CD4-positive, alpha-beta T cell treated with Interleukin-1 beta for 1 hour (primary cell): ENCODE measurements around the gene KCNV2.
A peak's percentile ranks its signal among the peaks of the same experiment; 100 is the strongest.

Experiments
- DNase-seq, 2 donors: peaks; one replicate each; pipeline ENCODE4 v3.0.0-alpha.2; 2020 to 2022

The KCNV2 gene

DNA sequence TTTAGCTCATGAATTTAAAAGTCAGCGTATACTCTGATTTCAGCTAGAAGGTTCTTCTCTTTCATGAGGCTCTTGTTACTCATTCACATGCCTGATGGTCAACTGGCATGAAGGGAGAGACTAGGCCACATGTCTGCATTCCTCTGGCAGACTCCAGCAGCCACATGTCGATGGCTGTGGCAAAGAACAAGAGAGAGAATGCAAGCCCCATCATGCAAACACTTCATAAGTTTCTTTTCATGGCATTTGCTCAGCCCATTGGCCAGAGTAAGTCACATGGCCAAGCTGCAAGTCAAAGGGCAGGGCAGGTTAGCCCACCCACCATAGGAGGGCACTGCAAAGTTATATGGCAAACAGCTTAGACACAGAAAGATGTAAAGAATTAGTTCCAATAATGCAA is 5.4 kb downstream of the KCNV2 start:
- DNase-seq, result no peak

DNA sequence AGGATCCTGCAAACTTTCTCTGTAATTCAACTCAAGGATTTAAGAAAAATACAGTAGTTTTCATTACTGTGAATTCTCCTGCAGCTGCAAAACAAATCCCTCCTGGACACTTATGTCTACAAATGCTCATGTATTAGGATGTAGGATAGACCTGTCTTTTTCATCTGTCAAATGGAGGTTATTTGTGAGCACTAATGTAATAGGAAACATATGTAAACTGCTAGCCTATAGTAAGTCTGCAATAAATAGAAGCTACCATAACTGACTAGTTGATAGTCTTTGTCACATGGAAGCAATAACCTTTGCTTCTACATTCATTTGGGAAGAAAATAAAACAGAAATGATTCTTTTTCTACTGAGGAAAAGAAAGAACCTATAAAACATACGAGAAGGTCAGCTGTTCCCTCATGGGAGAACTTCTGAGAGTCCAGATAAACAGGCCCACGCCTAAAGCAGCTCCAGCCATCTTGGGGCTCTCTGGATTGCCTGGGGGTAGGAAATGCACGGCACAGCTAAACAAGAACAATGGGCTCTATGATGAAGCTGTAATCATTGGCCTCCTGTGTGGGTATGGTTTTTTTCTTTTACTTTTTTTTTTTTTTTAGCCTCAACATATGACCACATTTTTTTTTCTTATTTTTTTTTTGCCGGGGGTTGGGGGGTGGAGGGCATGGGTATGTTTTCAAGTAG is 6.2 kb downstream of the KCNV2 start:
- no peak for DNase-seq

DNA sequence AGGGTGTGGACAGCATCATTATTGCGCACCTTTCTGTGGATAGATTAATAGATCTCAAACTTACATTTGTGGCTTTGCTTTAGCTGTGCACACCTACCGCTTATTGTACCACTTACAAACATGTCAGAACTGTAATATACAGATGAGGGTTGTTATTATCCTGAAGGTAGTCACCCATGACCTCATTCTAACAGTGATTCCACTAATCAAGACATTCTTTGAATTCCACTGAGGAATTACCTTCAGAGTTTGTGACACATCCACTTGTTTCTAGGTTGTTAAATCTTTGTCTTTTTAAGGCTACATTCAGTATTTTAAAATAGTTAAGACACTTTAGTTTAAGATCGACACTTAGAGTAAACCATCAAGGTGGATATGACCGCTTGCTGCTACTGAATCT is 7.8 kb downstream of the KCNV2 start:
- DNase-seq, result no peak

DNA sequence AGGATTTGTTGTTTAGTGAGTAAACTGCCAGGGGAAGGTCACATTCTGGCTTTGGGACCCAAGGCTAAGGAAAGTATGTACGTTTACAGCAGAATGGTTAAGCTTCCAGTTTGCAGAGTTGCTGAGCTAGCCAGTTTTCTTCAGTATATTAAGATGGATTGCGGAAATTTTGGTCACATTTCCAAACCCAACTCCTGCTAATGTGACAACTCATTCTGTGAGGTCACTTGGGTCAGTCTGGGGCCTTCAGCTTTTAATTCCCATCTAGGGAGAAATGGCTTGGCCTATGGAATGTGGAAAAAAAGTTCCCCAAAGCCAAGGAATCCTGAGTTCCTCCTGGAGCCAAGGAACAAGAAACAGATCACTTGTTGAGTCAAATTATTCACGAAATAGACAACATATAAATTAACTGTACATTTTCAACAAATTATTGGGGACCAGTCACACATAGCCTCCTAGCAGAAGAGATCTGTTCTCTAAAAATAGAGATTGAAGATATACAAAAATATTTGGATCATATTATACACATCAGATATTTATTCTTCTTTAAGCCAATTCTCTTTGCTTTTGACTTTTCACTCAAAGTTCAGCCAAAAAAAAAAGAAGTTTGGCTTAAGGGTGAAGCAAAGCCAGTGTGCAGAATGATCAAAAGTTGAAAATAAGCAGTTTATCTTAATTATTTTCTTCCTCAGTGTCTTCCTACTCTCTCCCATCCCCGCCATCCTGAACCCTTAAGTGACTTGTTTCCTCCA is 8.8 kb downstream of the KCNV2 start:
- DNase-seq, result no peak

DNA sequence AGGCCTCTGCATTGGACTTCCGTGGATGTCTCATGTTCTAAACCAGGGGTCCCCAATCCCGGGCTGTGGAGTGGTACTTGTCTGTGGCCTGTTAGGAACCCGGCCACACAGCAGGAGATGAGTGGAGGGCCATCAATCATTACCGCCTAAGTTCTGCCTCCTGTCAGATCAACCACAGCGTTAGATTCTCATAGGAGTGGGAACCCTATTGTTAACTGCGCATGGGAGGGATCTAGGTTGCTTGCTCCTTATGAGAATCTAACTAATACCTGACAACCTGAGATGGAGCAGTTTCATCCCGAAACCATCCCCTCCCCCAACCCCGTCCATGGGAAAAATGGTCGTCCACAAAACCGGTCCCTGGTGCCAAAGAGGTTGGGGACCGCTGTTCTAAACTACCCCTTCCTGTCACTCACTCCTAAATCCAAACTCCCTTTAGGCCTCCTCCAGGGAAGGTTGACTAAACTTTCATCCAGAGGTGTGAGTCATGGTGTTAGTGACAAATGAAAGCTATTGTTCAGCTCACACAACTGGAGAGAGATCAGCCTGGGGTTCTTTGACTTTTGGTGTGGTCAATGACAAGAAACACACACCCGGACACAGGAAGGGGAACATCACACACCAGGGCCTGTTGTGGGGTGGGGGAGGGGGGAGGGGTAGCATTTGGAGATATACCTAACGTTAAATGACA is 9.5 kb downstream of the KCNV2 start:
- no peak for DNase-seq

DNA sequence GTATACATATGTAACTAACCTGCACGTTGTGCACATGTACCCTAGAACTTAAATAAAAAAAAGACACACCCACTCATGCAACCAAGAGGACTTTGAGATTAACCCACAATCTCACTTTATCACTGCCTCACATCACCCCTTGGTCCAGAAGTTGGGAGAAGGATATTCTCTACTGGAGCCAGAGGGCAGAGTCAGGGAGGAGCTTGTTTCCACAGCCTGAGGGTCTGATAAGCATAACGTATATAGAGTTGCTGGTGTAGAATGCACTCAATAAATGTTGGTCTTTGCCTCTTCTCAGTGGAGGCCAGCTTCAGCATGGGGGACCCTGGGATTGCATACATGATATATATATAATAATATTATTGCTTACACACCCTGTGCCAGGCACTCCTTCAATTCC is 10.1 kb downstream of the KCNV2 start:
- DNase-seq, result no peak

DNA sequence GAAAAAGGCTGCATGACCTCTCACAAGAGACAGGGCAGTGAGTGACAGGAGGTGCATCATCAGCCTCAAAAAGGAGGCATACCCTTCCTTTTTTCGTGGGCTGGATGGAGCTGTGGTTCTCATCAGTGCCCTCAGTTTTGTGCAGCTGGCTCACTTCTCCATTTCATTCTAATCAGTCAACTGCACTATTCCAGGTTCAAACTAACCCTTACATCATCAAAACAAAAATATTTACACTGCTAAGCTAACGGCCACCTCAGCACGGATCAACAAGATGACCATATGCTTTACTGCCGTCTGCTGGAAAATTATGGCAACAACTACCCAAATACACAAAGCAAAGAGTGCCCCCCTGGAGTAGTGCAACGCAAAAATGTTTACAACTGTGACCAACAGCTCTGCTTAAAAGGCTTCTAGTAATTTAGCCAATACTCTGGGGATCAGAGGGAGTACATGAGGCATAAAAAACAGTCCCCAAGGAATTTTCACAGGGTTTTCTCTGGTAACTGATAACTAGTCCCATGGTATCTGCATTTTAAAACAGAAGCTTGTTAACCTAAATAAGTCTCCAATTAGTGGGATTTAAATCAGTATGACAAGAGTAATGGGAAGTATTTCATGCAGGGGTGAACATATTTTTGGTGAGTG is 10.8 kb downstream of the KCNV2 start:
- DNase-seq, result peak in 1 of 2 donors; percentile 3

DNA sequence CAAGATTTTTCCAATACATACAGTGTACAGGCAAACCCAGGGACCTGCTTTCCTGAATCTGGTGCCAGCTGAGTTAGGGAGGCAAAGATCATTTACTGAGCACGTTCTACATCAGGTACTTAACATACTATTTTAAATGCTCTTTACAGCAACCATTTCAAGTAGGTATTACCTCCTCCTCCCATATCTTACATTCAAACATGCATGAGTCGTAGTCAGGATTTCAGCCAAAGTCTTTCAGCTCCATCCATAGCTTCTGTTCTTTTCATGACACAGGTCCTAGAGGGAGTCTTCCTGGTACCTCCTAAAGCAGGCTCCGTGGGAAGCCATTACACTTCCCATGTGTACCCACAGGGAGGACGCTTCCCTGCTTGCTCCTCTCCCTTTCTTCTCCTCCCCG is 11.7 kb downstream of the KCNV2 start:
- DNase-seq, result no peak

DNA sequence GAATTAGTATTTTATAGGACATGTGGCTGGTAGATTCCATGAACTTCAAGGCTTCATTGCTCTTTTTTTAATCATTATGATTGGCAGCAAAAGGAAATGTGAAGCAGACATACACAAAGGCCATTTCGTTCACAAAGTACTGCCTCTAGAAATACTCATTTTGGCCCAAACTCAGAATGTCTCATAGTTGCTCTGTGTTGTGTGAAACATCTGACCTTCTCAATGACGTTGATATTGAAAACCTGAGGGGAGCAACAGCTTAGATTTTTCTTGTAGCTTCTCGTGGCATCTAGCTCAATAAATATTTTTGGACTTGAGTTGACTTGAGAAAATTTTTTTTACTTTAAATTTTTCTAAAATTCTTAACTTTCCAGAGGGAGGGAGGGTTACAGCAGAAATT is 12.4 kb downstream of the KCNV2 start:
- DNase-seq, result no peak

DNA sequence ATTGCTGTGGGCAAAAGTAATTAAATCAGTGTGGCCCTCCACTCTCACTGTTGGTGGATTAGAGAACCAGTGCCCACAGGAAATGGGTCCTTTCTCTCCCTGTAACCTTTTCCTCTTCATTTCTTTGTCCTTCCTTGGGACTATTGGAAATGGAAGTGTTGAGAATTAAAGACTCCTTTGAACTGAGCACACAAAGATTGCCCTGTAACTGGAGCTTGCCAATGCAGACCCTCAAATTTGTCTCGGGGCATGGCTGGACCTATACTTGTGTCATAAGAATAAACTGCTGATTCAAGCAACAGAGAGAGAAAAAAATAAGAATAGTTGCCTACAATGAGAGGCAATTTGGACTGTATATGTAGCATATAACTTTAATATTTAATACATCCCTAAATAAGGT is 13.7 kb downstream of the KCNV2 start:
- DNase-seq, result no peak

DNA sequence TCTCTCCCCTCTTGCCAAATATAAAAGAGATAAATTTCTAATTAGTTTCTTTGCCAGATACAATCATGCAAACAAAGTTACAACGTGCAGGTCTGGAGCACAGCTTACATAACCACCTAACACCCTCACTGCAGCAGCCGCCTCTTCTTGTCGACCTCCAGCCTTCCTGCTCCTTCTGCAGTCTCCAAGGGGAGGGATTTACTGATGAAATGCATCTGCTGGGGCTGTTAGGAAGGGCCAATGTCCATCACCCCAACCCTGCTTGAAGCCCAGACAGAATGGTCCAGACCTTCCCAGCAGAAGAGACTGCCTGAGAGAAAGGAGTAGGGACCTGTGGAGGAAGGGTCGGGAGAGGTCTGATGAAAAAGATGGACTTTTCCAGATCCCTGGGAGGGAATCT is 15.2 kb downstream of the KCNV2 start:
- no peak for DNase-seq

DNA sequence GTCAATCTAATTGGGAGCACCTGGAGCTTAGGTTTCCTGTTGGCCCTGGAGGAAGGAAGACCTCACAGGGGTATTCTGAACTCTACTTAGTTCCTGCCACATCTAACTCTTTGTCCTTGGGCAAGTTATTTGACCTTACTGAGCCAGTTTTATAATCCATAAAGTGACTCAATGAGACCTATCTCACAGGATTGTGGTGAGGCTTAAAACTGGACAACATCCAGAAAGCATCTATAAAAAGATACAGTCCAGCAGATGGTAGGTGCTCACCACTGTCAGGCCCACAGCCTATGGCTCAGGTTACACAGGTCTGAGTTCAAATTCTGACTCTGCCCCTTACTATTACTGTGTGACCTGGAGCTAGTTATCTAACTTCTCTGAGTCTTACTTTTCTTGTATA is 23.3 kb downstream of the KCNV2 start:
- DNase-seq, result no peak

DNA sequence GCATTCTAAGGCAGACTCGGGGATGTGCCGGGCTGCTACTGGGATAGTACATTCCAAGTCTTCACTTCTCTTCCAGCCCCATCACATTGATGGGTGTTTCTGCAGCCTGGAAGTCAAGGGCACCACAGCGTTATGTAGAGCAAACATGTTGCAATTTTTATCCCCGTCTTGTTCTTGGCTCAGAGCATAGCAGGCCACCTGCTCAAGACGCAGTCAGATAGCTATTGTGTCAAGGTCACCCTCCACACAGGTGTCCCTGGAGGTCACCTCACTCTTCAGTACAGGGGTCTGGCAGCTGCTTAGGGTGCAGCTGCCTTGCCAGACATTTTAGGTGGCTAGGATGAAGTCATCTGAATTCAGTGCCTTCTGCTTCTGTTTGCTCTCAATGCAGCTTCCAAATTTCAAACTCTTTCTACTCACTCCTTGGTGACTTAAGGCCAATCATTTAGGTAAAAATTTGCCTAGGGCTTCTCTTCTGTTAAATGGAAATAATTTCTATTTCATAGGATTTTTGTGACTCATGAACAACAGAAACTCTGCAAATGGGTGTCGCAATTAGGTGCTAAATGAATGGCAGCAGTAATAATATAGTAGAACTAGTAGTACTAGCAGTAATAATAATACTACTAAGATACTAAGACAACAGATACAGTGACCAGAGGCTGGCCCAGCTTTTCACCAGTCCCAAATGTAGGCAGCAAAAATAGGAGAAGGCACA is 24.3 kb downstream of the KCNV2 start:
- DNase-seq, result no peak

DNA sequence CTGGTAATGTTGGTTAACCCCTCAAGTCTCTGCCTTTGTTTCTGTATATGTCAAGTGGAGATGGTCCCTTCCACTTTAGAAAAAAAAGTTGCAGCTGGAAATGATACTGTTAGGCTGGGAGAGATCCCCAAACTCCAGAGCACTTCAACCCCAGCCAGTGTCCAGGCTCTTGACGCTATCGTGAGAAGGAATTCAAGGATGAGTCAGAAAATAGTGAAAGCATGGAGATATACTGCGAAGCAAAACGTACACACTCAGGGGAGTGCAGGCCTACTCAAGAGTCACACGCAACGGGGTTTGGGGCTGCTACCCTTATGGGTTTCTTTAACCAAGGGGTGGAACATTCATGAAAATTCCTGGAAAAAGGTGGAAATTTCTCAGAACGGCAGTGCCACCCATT is 24.9 kb downstream of the KCNV2 start:
- no peak for DNase-seq

DNA sequence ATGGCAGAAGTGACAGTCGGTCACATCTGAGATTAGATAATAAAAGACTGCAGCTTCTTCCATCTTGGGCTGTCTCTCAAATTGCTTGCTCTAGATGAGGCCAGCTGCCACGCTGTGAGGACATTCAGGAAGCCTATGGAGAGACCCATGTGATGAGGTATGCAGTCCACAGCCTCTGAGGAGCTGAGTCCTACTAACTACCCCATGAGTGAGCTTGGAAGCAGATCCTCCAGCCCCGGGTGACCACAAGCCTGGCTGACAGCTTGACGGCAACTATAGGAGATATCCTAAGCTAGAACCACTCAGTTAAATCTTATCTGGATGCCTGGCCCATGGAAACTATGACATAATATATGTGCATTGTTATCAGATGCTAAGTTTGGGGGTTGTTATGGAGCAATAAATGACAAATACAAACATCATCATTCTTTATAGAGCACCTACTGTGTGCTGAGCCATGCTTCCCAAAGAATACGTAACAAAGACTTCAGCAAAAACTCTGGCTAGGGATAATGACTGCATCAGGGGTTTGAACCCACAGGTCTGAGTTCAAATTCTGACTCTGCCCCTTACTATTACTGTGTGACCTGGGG is 26.7 kb downstream of the KCNV2 start:
- DNase-seq, result no peak

DNA sequence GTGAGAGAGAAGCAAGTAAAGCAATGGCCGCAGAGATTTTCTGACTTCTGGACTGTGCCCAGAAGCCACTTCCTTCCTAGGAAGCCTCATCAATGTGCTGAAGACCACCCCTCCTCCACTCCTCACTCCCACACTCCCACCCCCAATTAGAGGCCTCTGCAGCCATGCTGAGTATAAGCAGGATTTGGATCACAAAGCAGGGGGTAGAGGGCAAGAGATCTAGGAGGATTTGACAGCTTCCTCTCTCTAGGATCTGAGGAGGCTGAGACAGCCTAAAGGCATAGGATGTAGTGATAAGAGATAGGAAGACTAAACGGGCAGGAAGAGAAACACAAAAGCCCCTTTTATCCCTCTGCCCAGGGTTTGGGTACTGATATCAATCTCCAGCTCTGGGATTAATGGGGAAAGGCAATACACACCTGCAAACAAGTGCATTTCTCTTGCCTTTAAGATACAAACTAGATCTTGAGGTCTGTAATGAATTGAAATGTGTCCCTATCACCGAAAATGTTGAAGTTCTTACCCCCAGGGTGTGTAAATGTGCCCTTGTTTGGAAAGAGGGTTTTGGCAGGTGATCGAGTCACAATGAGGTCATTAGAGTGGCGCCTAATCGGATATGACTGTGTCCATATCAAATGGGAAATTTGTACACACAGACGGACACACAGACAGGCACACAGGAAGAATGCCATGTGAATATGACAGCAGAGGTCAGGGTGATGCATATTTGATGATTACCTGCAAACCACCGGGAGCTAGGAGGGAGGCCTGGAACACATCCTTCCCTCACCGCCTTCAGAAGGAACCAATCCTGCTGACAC is 28.5 kb downstream of the KCNV2 start:
- no peak for DNase-seq

DNA sequence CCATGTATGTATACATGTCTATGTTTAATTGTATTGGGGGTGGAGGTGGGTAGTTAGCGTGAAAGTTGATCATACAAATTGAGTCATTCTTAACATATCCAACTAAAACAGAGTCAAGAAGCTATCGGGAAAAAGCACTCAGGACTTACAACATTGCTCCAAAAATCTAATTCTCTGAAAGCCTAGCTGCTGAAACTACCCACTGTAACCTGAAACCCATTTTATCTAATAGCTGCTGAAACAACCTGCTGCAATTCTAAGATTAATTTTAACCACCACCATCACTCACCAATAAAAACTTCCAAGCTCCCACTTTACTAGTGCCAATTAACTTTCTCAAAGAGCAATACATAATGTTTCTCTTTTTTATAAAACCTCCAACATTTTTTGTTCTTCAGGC is 32.2 kb downstream of the KCNV2 start:
- DNase-seq, result no peak

DNA sequence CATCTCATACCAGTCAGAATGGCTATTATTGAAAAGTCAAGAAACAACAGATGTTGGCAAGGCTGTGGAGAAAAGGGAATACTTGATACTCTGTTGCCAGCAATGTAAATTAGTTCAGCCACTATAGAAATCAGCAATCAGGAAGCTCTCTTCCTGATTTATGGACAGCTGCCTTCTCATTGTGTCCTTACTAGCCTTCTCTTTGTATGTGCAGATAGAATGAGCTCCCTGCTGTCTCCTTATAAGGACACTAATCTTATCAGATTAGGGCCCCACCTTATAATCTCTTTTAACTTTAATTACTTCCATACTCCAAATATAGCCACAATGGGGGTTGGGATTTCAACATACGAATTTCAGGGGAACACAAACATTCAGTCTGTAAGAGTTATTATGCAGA is 38.0 kb downstream of the KCNV2 start:
- no peak for DNase-seq

DNA sequence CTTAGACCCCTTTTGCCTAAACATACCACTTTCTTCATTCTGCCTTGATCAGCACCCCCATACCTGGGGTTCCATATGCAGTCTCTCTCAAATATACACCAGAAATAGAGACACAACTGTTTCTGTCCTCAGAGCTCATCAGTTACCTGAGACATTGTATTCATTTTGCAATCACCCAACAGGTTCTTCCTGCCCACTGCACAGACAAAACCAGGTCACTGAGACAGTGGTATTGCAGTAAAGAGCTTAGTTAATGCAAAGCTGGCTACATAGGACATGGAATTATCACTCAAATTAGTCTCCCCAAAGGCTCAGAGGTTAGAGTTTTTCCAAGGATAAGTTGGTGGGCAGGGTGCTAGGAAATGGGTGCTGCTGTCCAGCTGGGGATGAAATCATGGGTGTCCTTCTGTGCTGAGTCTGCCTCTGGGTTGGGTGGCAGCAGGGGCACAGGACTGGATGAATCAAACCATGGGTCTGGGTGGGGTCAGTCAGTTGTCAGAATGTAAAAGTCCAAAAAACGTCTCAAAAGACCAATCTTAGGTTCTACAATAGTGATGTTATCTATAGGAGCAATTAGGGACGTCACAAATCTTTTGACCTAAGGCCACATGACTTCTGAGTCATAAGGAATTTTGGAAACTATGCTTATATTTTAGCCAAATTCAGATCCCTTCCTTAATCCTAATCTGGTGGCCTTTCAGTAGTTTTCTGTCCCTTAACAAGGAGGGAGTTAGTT is 41.0 kb downstream of the KCNV2 start:
- no peak for DNase-seq

DNA sequence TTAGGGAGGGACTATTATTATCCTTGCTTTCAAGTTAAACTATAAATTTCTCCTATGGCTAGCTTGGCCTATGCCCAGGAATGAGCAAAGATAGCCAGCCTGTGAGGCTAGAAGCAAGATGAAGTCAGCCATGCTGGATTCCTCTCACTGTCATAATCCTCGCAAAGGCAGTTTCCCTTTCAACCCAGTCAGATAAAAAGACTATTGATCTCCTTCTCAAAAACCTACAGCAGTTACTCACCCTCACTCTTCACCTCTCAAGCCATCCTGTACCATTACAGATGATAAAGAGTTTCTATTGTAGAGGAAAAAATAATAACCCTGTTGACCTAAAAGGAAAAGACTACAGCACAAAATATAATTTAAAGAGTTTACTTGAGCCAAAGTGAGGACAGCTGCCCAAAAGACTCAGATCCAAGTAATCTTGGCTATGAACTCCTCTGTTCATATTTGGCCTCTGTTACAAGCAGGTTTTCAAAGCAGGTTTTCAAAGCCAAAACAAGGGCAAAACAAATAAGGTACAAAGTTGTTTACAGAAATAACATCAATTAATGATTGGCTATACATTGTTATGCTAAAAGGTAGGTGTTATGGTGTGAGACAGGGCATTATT is 41.7 kb downstream of the KCNV2 start:
- DNase-seq, result no peak

DNA sequence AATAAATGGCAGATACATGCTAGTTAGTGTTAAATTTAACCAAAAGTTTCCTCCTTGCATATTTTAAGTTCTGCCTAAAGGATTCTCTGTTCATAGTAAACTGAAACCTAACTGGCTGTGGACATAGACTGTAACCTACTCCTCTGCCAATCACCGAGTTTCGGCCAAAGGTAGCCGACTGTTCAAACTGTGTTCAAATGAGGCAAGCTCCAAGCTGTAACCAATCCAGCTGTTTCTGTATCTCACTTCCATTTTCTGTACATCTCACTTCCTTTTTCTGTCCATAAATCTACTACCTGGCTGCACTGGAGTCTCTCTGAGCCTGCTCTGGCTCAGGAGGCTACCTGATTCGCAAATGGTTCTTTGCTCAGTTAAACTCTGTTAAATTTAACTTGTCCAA is 44.1 kb downstream of the KCNV2 start:
- no peak for DNase-seq
